ENCODE data around the gene STPG2. TPM values are rescaled to one million over a fixed set of nuclear protein-coding genes. Genes with fewer than 3 reads are reported as not detected.

STPG2 gene
- total RNA-seq, 3 donors from 2014 or later (not counting 1 experiment from before 2014, with no cell fraction given), result 0.23 TPM; not detected in 2

GRCh38 chr4:97786306-97786920 lies 356.9 kb downstream of the STPG2 start:
- no peak for TF ChIP-seq CTCF (IDR thresholded peaks at IDR 0.05)
- 64% methylated on average over 2 of the region's 3 CpGs for WGBS (ENCODE audit: insufficient coverage)
- Mint-ChIP-seq H3K4me3 (no peak overlapping the region), H3K9me3 (peaks cover 10 to 16% of the 10 kb centered on the region in 2 donors), H3K27me3 (ENCODE audit: low read depth in 2 of 2) (no peaks in the 10 kb centered on the region), H3K36me3 (no peaks in the 10 kb centered on the region), H3K4me1 (no peaks in the 10 kb centered on the region), H3K27ac (no peak overlapping the region)
- Histone ChIP-seq H3K9me3 (ENCODE audit: control insufficient read depth, insufficient read depth, low read length) (no peaks in the 10 kb centered on the region), H3K4me1 (ENCODE audit: control insufficient read depth, insufficient read depth, low read length) (no peaks in the 10 kb centered on the region), H3K4me3 (ENCODE audit: low read length) (no peak overlapping the region), H3K27ac (ENCODE audit: low read length) (no peak overlapping the region), H3K36me3 (ENCODE audit: control insufficient read depth, insufficient read depth, low read length) (no peaks in the 10 kb centered on the region), H3K27me3 (ENCODE audit: control insufficient read depth, insufficient read depth, low read length) (no peaks in the 10 kb centered on the region)
- intact Hi-C loops (cut with micrococcal nuclease), result no loop called here
- DNase-seq (no peak), ATAC-seq (no peak)

- intact Hi-C loops (cut with micrococcal nuclease), result no loop called here
- H3K9me3 Mint-ChIP-seq, result peaks cover 12 to 14% of the 10 kb centered on the region in 2 donors
Observed at GRCh38 chr4:97778174-97778573, 365.1 kb downstream of the STPG2 start.

GRCh38 chr4:97774347-97774989 lies 368.8 kb downstream of the STPG2 start:
- H3K36me3 ChIP-seq (ENCODE audit: control insufficient read depth, insufficient read depth, low read length), result no peaks in the 10 kb centered on the region

More at GRCh38 chr4:97778174-97778573, 365.1 kb downstream of the STPG2 start:
- H3K27me3 Mint-ChIP-seq (ENCODE audit: low read depth in 2 of 2), result no peaks in the 10 kb centered on the region
- Histone ChIP-seq H3K27me3 (ENCODE audit: control insufficient read depth, insufficient read depth, low read length) (no peaks in the 10 kb centered on the region), H3K9me3 (ENCODE audit: control insufficient read depth, insufficient read depth, low read length) (peaks cover 8% of the 10 kb centered on the region), H3K27ac (ENCODE audit: low read length) (no peak overlapping the region), H3K36me3 (ENCODE audit: control insufficient read depth, insufficient read depth, low read length) (no peaks in the 10 kb centered on the region), H3K4me1 (ENCODE audit: control insufficient read depth, insufficient read depth, low read length) (no peaks in the 10 kb centered on the region), H3K4me3 (ENCODE audit: low read length) (no peak overlapping the region)
- 93% methylated on average over 10 of the region's 10 CpGs for WGBS (ENCODE audit: insufficient coverage)
- DNase-seq, result no peak
- no peaks in the 10 kb centered on the region for H3K4me1 Mint-ChIP-seq
- peaks cover 8% of the 10 kb centered on the region for H3K36me3 Mint-ChIP-seq
- H3K27ac Mint-ChIP-seq, result no peak overlapping the region
- no peak for ATAC-seq
- no peak overlapping the region for H3K4me3 Mint-ChIP-seq
- TF ChIP-seq CTCF (IDR thresholded peaks at IDR 0.05), result no peak

More at GRCh38 chr4:97774347-97774989, 368.8 kb downstream of the STPG2 start:
- Histone ChIP-seq H3K4me1 (ENCODE audit: control insufficient read depth, insufficient read depth, low read length) (no peaks in the 10 kb centered on the region), H3K27ac (ENCODE audit: low read length) (no peak overlapping the region), H3K27me3 (ENCODE audit: control insufficient read depth, insufficient read depth, low read length) (no peaks in the 10 kb centered on the region), H3K4me3 (ENCODE audit: low read length) (no peak overlapping the region), H3K9me3 (ENCODE audit: control insufficient read depth, insufficient read depth, low read length) (peaks cover 8% of the 10 kb centered on the region)
- WGBS (ENCODE audit: insufficient coverage), result 100% methylated on average over 1 of the region's 2 CpGs
- intact Hi-C loops (cut with micrococcal nuclease), result no loop called here
- no peak overlapping the region for H3K27ac Mint-ChIP-seq
- H3K36me3 Mint-ChIP-seq, result no peaks in the 10 kb centered on the region
- ATAC-seq (no peak), DNase-seq (no peak)
- peaks cover 14 to 16% of the 10 kb centered on the region in 2 donors for H3K9me3 Mint-ChIP-seq
- no peaks in the 10 kb centered on the region for H3K27me3 Mint-ChIP-seq (ENCODE audit: low read depth in 2 of 2)
- H3K4me1 Mint-ChIP-seq, result no peaks in the 10 kb centered on the region
- TF ChIP-seq CTCF (IDR thresholded peaks at IDR 0.05), result no peak
- no peak overlapping the region for H3K4me3 Mint-ChIP-seq
